ENCODE measurements around the gene CENPC.
"Not testable (repeated sequence)": the region's sequence is repeated elsewhere in the genome, so short reads cannot be mapped to it uniquely, and the experiment has no call there.

The CENPC gene

GRCh38 chr4:67550857-67551256, 5.6 kb upstream of the CENPC start:
- no peak for FAIRE-seq
- no peak for DNase-seq (ENCODE audit: low spot score)

GRCh38 chr4:67550451-67550850, 5.1 kb upstream of the CENPC start:
- DNase-seq (ENCODE audit: low spot score) (no peak), FAIRE-seq (no peak)

- FAIRE-seq (peak; percentile 52), DNase-seq (ENCODE audit: low spot score) (no peak)
Observed at GRCh38 chr4:67549123-67549522, 3.8 kb upstream of the CENPC start.

- DNase-seq (ENCODE audit: low spot score) (no peak), FAIRE-seq (no peak)
Observed at GRCh38 chr4:67546971-67547370, 1.7 kb upstream of the CENPC start.

- no peak for FAIRE-seq
- no peak for DNase-seq (ENCODE audit: low spot score)
Observed at GRCh38 chr4:67546004-67546356, 677 bp upstream of the CENPC start.

GRCh38 chr4:67542076-67542475, 3.2 kb downstream of the CENPC start:
- FAIRE-seq (no peak), DNase-seq (ENCODE audit: low spot score) (no peak)

- FAIRE-seq: no peak
- DNase-seq (ENCODE audit: low spot score): no peak
Observed at GRCh38 chr4:67539830-67540229, 5.5 kb downstream of the CENPC start.

- DNase-seq (ENCODE audit: low spot score): no peak
- FAIRE-seq: no peak
Observed at GRCh38 chr4:67535280-67535840, 9.9 kb downstream of the CENPC start.

GRCh38 chr4:67533112-67533511, 12.2 kb downstream of the CENPC start:
- FAIRE-seq (no peak), DNase-seq (ENCODE audit: low spot score) (no peak)

- not testable (repeated sequence) for DNase-seq (ENCODE audit: low spot score); FAIRE-seq
Observed at GRCh38 chr4:67532397-67532796, 12.9 kb downstream of the CENPC start.

GRCh38 chr4:67531379-67531962, 13.8 kb downstream of the CENPC start:
- FAIRE-seq (no peak), DNase-seq (ENCODE audit: low spot score) (no peak)

- DNase-seq (ENCODE audit: low spot score); FAIRE-seq: not testable (repeated sequence)
Observed at GRCh38 chr4:67524140-67524539, 21.2 kb downstream of the CENPC start.

- no peak for DNase-seq (ENCODE audit: low spot score)
- FAIRE-seq: no peak
Observed at GRCh38 chr4:67522851-67523671, 22.2 kb downstream of the CENPC start.

GRCh38 chr4:67522230-67522629, 23.1 kb downstream of the CENPC start:
- FAIRE-seq (no peak), DNase-seq (ENCODE audit: low spot score) (no peak)

- DNase-seq (ENCODE audit: low spot score) (no peak), FAIRE-seq (no peak)
Observed at GRCh38 chr4:67521506-67521905, 23.8 kb downstream of the CENPC start.

GRCh38 chr4:67520141-67520540, 25.2 kb downstream of the CENPC start:
- DNase-seq (ENCODE audit: low spot score) (no peak), FAIRE-seq (no peak)

GRCh38 chr4:67512501-67512900, 32.8 kb downstream of the CENPC start:
- DNase-seq (ENCODE audit: low spot score) (no peak), FAIRE-seq (no peak)

GRCh38 chr4:67500373-67500772, 44.9 kb downstream of the CENPC start:
- no peak for FAIRE-seq
- no peak for DNase-seq (ENCODE audit: low spot score)

GRCh38 chr4:67499799-67500198, 45.5 kb downstream of the CENPC start:
- FAIRE-seq (no peak), DNase-seq (ENCODE audit: low spot score) (no peak)

- FAIRE-seq (no peak), DNase-seq (ENCODE audit: low spot score) (peak; percentile 26)
Observed at GRCh38 chr4:67483868-67484602, 61.3 kb downstream of the CENPC start.

GRCh38 chr4:67480810-67481209, 64.5 kb downstream of the CENPC start:
- no peak for DNase-seq (ENCODE audit: low spot score)
- FAIRE-seq: no peak

- FAIRE-seq: no peak
- DNase-seq (ENCODE audit: low spot score): no peak
Observed at GRCh38 chr4:67475155-67475554, 70.1 kb downstream of the CENPC start.
